Measurements from ENCODE around the gene SULT6B1.
A peak's percentile ranks its signal among the peaks of the same experiment; 100 is the strongest.

SULT6B1 gene

GRCh38 chr2:37192551-37192950 lies 4.1 kb upstream of the SULT6B1 start:
- peaks cover 30% of the 10 kb centered on the region for H3K4me1 ChIP-seq (ENCODE audit: control insufficient read depth, insufficient read depth, low read length)
- H3K27me3 ChIP-seq (ENCODE audit: control insufficient read depth, insufficient read depth, low read length), result no peaks in the 10 kb centered on the region
- H3K36me3 ChIP-seq (ENCODE audit: control insufficient read depth, insufficient read depth, low read length), result no peaks in the 10 kb centered on the region
- H3K9me3 ChIP-seq (ENCODE audit: control insufficient read depth, insufficient read depth, low read length), result no peaks in the 10 kb centered on the region
- no peak overlapping the region for H3K4me3 ChIP-seq (ENCODE audit: low read depth, low read length)
- no peak overlapping the region for H3K9ac ChIP-seq (ENCODE audit: low read depth, low read length)

DNA sequence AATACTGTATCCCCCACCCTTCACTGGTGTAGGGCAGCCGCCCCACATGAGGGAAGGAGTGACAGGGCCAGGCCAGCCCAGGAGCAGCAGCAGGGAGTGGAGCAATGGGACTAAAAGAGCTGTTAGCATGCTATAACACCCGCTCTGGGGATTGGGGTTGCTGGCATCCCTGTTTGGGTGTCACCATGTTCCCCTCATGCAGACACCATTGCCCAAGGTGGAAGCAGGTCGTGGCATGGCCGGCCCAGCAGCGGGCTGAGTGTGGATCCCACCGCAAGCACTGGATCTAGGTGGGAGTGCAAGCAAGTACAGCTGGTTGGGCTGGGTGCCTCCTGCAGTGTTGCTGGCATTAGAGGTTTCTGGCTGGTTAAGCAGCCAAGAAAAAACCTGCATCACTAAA lies 3.3 kb upstream of the SULT6B1 start:
- Histone ChIP-seq H3K9ac (ENCODE audit: low read depth, low read length) (peak overlapping the region; percentile 37), H3K27me3 (ENCODE audit: control insufficient read depth, insufficient read depth, low read length) (no peaks in the 10 kb centered on the region), H3K9me3 (ENCODE audit: control insufficient read depth, insufficient read depth, low read length) (no peaks in the 10 kb centered on the region)

GRCh38 chr2:37191253-37191652 lies 2.8 kb upstream of the SULT6B1 start:
- Histone ChIP-seq H3K9ac (ENCODE audit: low read depth, low read length) (no peak overlapping the region), H3K36me3 (ENCODE audit: control insufficient read depth, insufficient read depth, low read length) (no peaks in the 10 kb centered on the region), H3K4me3 (ENCODE audit: low read depth, low read length) (no peak overlapping the region), H3K27me3 (ENCODE audit: control insufficient read depth, insufficient read depth, low read length) (no peaks in the 10 kb centered on the region), H3K4me1 (ENCODE audit: control insufficient read depth, insufficient read depth, low read length) (peaks cover 30% of the 10 kb centered on the region), H3K9me3 (ENCODE audit: control insufficient read depth, insufficient read depth, low read length) (no peaks in the 10 kb centered on the region)

More for the DNA sequence above, 3.3 kb upstream of the SULT6B1 start:
- no peak overlapping the region for H3K4me3 ChIP-seq (ENCODE audit: low read depth, low read length)
- no peaks in the 10 kb centered on the region for H3K36me3 ChIP-seq (ENCODE audit: control insufficient read depth, insufficient read depth, low read length)
- peaks cover 30% of the 10 kb centered on the region for H3K4me1 ChIP-seq (ENCODE audit: control insufficient read depth, insufficient read depth, low read length)

- Histone ChIP-seq H3K9me3 (ENCODE audit: control insufficient read depth, insufficient read depth, low read length) (no peaks in the 10 kb centered on the region), H3K9ac (ENCODE audit: low read depth, low read length) (no peak overlapping the region), H3K4me1 (ENCODE audit: control insufficient read depth, insufficient read depth, low read length) (peaks cover 30% of the 10 kb centered on the region), H3K36me3 (ENCODE audit: control insufficient read depth, insufficient read depth, low read length) (no peaks in the 10 kb centered on the region), H3K4me3 (ENCODE audit: low read depth, low read length) (no peak overlapping the region), H3K27me3 (ENCODE audit: control insufficient read depth, insufficient read depth, low read length) (no peaks in the 10 kb centered on the region)
Observed at GRCh38 chr2:37190290-37190689, 1.8 kb upstream of the SULT6B1 start.

DNA sequence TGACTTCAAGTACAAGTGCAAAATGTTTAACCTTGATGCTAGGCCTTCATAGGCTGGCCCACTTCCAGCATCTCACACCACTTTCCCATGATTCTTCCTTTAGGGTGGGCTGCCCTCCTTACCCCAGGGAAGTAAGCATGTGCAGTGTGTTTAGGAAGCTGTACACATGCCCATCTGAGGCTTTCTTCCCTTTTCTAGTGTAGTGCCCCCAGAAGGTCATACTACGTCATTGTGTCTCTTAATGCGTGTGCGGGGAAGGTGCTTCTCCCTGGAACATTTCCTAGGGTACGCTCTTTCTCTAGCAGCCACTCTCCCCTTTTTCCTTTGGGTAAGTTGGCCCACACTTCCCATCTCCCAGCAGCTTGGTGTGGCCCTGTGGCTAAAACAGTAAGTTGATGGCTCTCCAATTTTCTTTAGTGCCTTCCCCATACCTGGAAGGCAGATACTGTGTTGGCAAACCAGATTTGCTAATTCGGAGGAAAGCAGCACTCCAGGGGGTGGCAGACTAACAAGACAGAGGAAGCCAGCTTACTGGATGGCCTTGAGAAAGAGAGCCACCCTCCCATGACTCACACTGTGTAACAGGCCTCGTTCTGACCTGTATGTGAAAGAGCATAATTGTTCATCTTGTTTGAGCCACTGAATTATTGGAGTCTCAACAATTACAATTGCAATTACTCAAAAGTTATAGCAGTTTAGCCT lies 1.1 kb upstream of the SULT6B1 start:
- peak overlapping the region; percentile 20 for H3K9ac ChIP-seq (ENCODE audit: low read depth, low read length)
- H3K36me3 ChIP-seq (ENCODE audit: control insufficient read depth, insufficient read depth, low read length), result no peaks in the 10 kb centered on the region
- no peaks in the 10 kb centered on the region for H3K9me3 ChIP-seq (ENCODE audit: control insufficient read depth, insufficient read depth, low read length)
- no peak overlapping the region for H3K4me3 ChIP-seq (ENCODE audit: low read depth, low read length)
- no peaks in the 10 kb centered on the region for H3K27me3 ChIP-seq (ENCODE audit: control insufficient read depth, insufficient read depth, low read length)
- peaks cover 30% of the 10 kb centered on the region for H3K4me1 ChIP-seq (ENCODE audit: control insufficient read depth, insufficient read depth, low read length)

DNA sequence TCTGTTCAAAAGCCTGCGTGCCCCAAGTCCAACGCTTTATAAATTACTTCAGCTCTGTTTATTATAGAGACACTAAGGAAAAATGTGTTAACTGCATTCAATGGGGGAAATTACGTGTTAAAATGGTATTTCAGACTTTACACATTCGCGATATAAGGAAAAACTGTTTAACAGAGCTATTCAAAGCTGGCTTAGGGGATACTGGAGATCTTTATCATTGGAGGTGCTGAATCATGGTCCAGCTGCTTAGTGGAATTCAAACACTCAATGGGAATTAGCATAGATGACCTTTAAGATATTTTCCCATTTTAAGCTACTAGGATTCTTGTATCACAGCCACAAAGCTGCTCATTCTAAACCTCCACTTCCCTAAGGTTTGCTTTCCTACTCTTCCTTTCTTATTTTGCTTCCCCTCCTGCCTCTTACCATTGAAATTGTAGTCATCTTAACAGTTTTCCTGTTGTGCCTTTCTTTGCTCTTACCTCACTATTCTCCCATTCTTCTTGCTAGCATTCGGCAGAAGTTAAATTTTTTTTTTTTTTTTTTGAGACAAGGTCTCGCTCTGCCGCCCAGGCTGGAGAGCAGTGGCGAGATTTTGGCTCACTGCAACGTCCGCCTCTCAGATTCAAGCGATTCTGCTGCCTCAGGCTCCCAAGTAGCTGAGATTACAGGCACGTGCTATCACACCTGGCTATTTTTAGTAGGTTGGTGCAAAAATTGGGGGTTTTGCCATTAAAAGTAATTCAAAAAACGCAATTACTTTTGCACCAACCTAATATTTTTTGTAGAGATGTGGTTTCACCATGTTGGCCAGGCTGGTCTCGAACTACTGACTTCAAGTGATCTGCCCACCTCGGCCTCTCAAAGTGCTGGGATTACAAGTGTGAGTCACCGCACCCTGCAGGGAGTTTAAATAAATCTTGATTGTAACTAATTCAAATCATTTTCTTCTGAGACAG lies 6.5 kb downstream of the SULT6B1 start:
- Histone ChIP-seq H3K9ac (ENCODE audit: low read depth, low read length) (peak overlapping the region; percentile 17), H3K36me3 (ENCODE audit: control insufficient read depth, insufficient read depth, low read length) (no peaks in the 10 kb centered on the region), H3K9me3 (ENCODE audit: control insufficient read depth, insufficient read depth, low read length) (no peaks in the 10 kb centered on the region), H3K27me3 (ENCODE audit: control insufficient read depth, insufficient read depth, low read length) (no peaks in the 10 kb centered on the region), H3K4me3 (ENCODE audit: low read depth, low read length) (no peak overlapping the region), H3K4me1 (ENCODE audit: control insufficient read depth, insufficient read depth, low read length) (peaks cover 11% of the 10 kb centered on the region)

- Histone ChIP-seq H3K4me1 (ENCODE audit: control insufficient read depth, insufficient read depth, low read length) (peaks cover 11% of the 10 kb centered on the region), H3K9ac (ENCODE audit: low read depth, low read length) (no peak overlapping the region)
Observed at GRCh38 chr2:37180640-37181039, 7.8 kb downstream of the SULT6B1 start.

DNA sequence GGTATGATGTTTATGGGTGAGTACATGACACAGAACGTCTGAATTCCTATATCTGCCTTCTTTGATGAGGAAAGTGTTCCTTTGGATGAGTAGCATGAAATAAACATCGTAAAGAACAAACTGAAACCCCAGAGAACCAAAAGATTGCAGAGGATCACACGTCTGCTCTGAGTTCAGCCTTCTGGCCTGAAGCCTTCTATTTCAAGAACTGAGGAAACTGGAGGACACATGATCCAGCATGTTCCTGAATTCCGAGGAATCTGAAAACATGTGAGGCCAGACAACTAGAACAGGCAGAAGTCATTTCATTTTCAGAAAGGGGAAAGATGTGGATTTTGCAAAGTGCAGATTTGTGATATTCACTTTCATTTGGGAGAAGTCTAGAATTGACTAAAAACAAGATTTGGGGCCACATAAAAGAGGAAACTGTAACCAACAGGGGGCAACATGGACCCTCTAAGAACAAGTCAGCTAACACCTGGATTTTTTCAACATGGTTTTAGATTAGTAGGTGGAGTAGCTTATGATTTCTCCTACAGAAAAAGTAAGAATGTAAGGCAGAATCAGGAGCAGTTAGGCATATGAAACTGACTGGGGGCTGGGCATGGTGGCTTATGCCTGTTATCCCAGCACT lies 8.3 kb downstream of the SULT6B1 start:
- Histone ChIP-seq H3K36me3 (ENCODE audit: control insufficient read depth, insufficient read depth, low read length) (no peaks in the 10 kb centered on the region), H3K9ac (ENCODE audit: low read depth, low read length) (no peak overlapping the region), H3K4me3 (ENCODE audit: low read depth, low read length) (no peak overlapping the region), H3K27me3 (ENCODE audit: control insufficient read depth, insufficient read depth, low read length) (no peaks in the 10 kb centered on the region), H3K4me1 (ENCODE audit: control insufficient read depth, insufficient read depth, low read length) (peaks cover 11% of the 10 kb centered on the region), H3K9me3 (ENCODE audit: control insufficient read depth, insufficient read depth, low read length) (no peaks in the 10 kb centered on the region)

More at GRCh38 chr2:37180640-37181039, 7.8 kb downstream of the SULT6B1 start:
- no peaks in the 10 kb centered on the region for H3K9me3 ChIP-seq (ENCODE audit: control insufficient read depth, insufficient read depth, low read length)
- no peaks in the 10 kb centered on the region for H3K36me3 ChIP-seq (ENCODE audit: control insufficient read depth, insufficient read depth, low read length)
- no peak overlapping the region for H3K4me3 ChIP-seq (ENCODE audit: low read depth, low read length)
- no peaks in the 10 kb centered on the region for H3K27me3 ChIP-seq (ENCODE audit: control insufficient read depth, insufficient read depth, low read length)

- no peaks in the 10 kb centered on the region for H3K36me3 ChIP-seq (ENCODE audit: control insufficient read depth, insufficient read depth, low read length)
- no peak overlapping the region for H3K9ac ChIP-seq (ENCODE audit: low read depth, low read length)
Observed at GRCh38 chr2:37173741-37174140, 14.7 kb downstream of the SULT6B1 start.

GRCh38 chr2:37171624-37171950 lies 16.9 kb downstream of the SULT6B1 start:
- Histone ChIP-seq H3K9ac (ENCODE audit: low read depth, low read length) (no peak overlapping the region), H3K27me3 (ENCODE audit: control insufficient read depth, insufficient read depth, low read length) (no peaks in the 10 kb centered on the region), H3K36me3 (ENCODE audit: control insufficient read depth, insufficient read depth, low read length) (no peaks in the 10 kb centered on the region), H3K9me3 (ENCODE audit: control insufficient read depth, insufficient read depth, low read length) (no peaks in the 10 kb centered on the region), H3K4me1 (ENCODE audit: control insufficient read depth, insufficient read depth, low read length) (no peaks in the 10 kb centered on the region), H3K4me3 (ENCODE audit: low read depth, low read length) (no peak overlapping the region)

More at GRCh38 chr2:37173741-37174140, 14.7 kb downstream of the SULT6B1 start:
- Histone ChIP-seq H3K9me3 (ENCODE audit: control insufficient read depth, insufficient read depth, low read length) (no peaks in the 10 kb centered on the region), H3K27me3 (ENCODE audit: control insufficient read depth, insufficient read depth, low read length) (no peaks in the 10 kb centered on the region), H3K4me1 (ENCODE audit: control insufficient read depth, insufficient read depth, low read length) (no peaks in the 10 kb centered on the region), H3K4me3 (ENCODE audit: low read depth, low read length) (no peak overlapping the region)

GRCh38 chr2:37168217-37168981 lies 20.1 kb downstream of the SULT6B1 start:
- Histone ChIP-seq H3K4me3 (ENCODE audit: low read depth, low read length) (no peak overlapping the region), H3K9ac (ENCODE audit: low read depth, low read length) (no peak overlapping the region), H3K27me3 (ENCODE audit: control insufficient read depth, insufficient read depth, low read length) (no peaks in the 10 kb centered on the region), H3K9me3 (ENCODE audit: control insufficient read depth, insufficient read depth, low read length) (no peaks in the 10 kb centered on the region), H3K36me3 (ENCODE audit: control insufficient read depth, insufficient read depth, low read length) (no peaks in the 10 kb centered on the region), H3K4me1 (ENCODE audit: control insufficient read depth, insufficient read depth, low read length) (no peaks in the 10 kb centered on the region)

Measured in iPS-15b (cell line).